GM23338 (cell line): ENCODE results near the gene LEP. TPM values are rescaled to one million over a fixed set of nuclear protein-coding genes. Genes with fewer than 3 reads are reported as not detected.

Experiments used
- ATAC-seq: fragments of 200-7000 bp; cut with Tn5 transposase; 3 replicates; pipeline ENCODE4 v1.9.1; 2020
- DNase-seq: peaks from one replicate; pipeline ENCODE4 v3.0.0-alpha.2; 2015; ENCODE audit warnings: low spot score
- H2AFZ ChIP-seq: fragments of 200-600 bp; sonication (generic); 2 replicates; pipeline ENCODE4 v1.8.0; 2016; ENCODE audit warnings: antibody characterized with exemption, mild to moderate bottlenecking, moderate library complexity
- H3F3A ChIP-seq: fragments of 200-600 bp; sonication (generic); replicated peaks from 2 replicates; pipeline ENCODE4 v1.8.0; 2017; ENCODE audit warnings: antibody characterized with exemption, mixed run types, low read depth
- H3K27ac ChIP-seq: fragments of 200-600 bp; sonication (generic); 2 replicates; pipeline ENCODE4 v1.6.1; 2016; ENCODE audit warnings: low read depth
- H3K27me3 ChIP-seq: fragments of 200-600 bp; sonication (generic); 2 replicates; pipeline ENCODE4 v1.8.0; 2016; ENCODE audit warnings: mild to moderate bottlenecking, mixed run types, moderate library complexity; ENCODE audit not compliant: insufficient read depth
- H3K36me3 ChIP-seq: fragments of 200-600 bp; sonication (generic); 2 replicates; pipeline ENCODE4 v1.8.0; 2016; ENCODE audit warnings: mild to moderate bottlenecking; ENCODE audit not compliant: insufficient read depth
- H3K4me1 ChIP-seq: fragments of 200-600 bp; sonication (generic); 2 replicates; pipeline ENCODE4 v1.8.0; 2016; ENCODE audit warnings: mild to moderate bottlenecking, moderate library complexity; ENCODE audit not compliant: insufficient read depth
- H3K4me2 ChIP-seq: fragments of 200-600 bp; sonication (generic); 2 replicates; pipeline ENCODE4 v1.7.1; 2017; ENCODE audit warnings: mixed run types
- H3K4me3 ChIP-seq: fragments of 200-600 bp; sonication (generic); 2 replicates; pipeline ENCODE4 v1.6.1; 2016; ENCODE audit warnings: mixed run types
- H3K79me2 ChIP-seq: fragments of 200-600 bp; sonication (generic); replicated peaks from 2 replicates; pipeline ENCODE4 v1.8.0; 2017; ENCODE audit warnings: mild to moderate bottlenecking; ENCODE audit not compliant: insufficient read depth
- H3K9me2 ChIP-seq: fragments of 200-600 bp; sonication (generic); 2 replicates; pipeline ENCODE4 v1.8.0; 2017; ENCODE audit not compliant: insufficient read depth
- H4K20me1 ChIP-seq: fragments of 200-600 bp; sonication (generic); replicated peaks from 2 replicates; pipeline ENCODE4 v1.8.0; 2017; ENCODE audit warnings: mild to moderate bottlenecking; ENCODE audit not compliant: insufficient read depth
- H3K27ac Mint-ChIP-seq: 2 replicates; pipeline ENCODE4 v1.8.0; 2020; ENCODE audit warnings: inconsistent platforms, mild to moderate bottlenecking, moderate library complexity, mixed read lengths
- H3K27me3 Mint-ChIP-seq: 3 replicates; pipeline ENCODE4 v1.8.0; 2022; ENCODE audit warnings: low read depth, mild to moderate bottlenecking, moderate library complexity, mixed read lengths, inconsistent platforms; ENCODE audit not compliant: insufficient read depth, poor library complexity
- H3K36me3 Mint-ChIP-seq: 3 replicates; pipeline ENCODE4 v1.8.0; 2021; ENCODE audit warnings: low read depth, mild to moderate bottlenecking, inconsistent platforms, moderate library complexity, mixed read lengths
- H3K4me1 Mint-ChIP-seq: 3 replicates; pipeline ENCODE4 v1.8.0; 2020; ENCODE audit warnings: mild to moderate bottlenecking, inconsistent platforms, mixed read lengths
- H3K4me3 Mint-ChIP-seq: 3 replicates; pipeline ENCODE4 v1.8.0; 2021; ENCODE audit warnings: moderate library complexity, mild to moderate bottlenecking, inconsistent platforms, mixed read lengths
- H3K9me3 Mint-ChIP-seq: 3 replicates; pipeline ENCODE4 v1.8.0; 2020; ENCODE audit warnings: moderate library complexity, mild to moderate bottlenecking, inconsistent platforms, mixed read lengths
- CREB1 ChIP-seq: fragments of 250-450 bp; sonication (Bioruptor Pico); IDR thresholded peaks from 2 replicates; pipeline ENCODE4 v1.5.0; 2020; ENCODE audit warnings: low read depth, mild to moderate bottlenecking, moderate library complexity
- ETS1 ChIP-seq: IDR thresholded peaks from 2 replicates; pipeline ENCODE4 v1.6.1; 2016; ENCODE audit warnings: antibody characterized with exemption
- EZH2 ChIP-seq: fragments of 200-600 bp; sonication (generic); IDR thresholded peaks from one replicate; pipeline ENCODE4 v1.8.0; 2017; ENCODE audit warnings: antibody characterized with exemption, mild to moderate bottlenecking, low read depth; ENCODE audit not compliant: unreplicated experiment
- EZH2phosphoT487 ChIP-seq: fragments of 200-600 bp; sonication (generic); IDR thresholded peaks from one replicate; pipeline ENCODE4 v1.8.1; 2018; ENCODE audit warnings: antibody characterized with exemption; ENCODE audit not compliant: unreplicated experiment
- JUNB ChIP-seq: IDR thresholded peaks from one replicate; pipeline ENCODE4 v1.6.1; 2016; ENCODE audit warnings: antibody characterized with exemption; ENCODE audit not compliant: unreplicated experiment
- NANOG ChIP-seq: IDR thresholded peaks from 2 replicates; pipeline ENCODE4 v1.6.1; 2016; ENCODE audit warnings: antibody characterized with exemption, borderline replicate concordance
- POLR2AphosphoS5 ChIP-seq: IDR thresholded peaks from 2 replicates; pipeline ENCODE4 v1.6.1; 2016; ENCODE audit warnings: antibody characterized with exemption, low read depth
- STAT1 ChIP-seq: IDR thresholded peaks from one replicate; pipeline ENCODE4 v1.6.1; 2016; ENCODE audit warnings: antibody characterized with exemption; ENCODE audit not compliant: unreplicated experiment
- ZNF114 ChIP-seq: fragments of 250-450 bp; sonication (Bioruptor Pico); IDR thresholded peaks from 2 replicates; pipeline ENCODE4 v1.5.0; 2020; ENCODE audit warnings: mild to moderate bottlenecking, moderate library complexity
- ZNF331 ChIP-seq: fragments of 250-450 bp; sonication (Bioruptor Pico); IDR thresholded peaks from 2 replicates; pipeline ENCODE4 v1.5.0; 2020; ENCODE audit warnings: low read depth, mild to moderate bottlenecking, moderate library complexity
- polyA plus RNA-seq: library from polyadenylated mRNA; unstranded; fragments of >200 nt; fragmentation: Nextera tagmentation; extraction: Ambion mirVana; gene quantifications from 2 replicates; pipeline ENCODE4 v1.2.1, GENCODE V29; 2016
- total RNA-seq: library from RNA; depleted of rRNA; stranded (reverse); fragments of >200 nt; shearing (Covaris generic); gene quantifications from 2 replicates; pipeline ENCODE4 v1.2.3, GENCODE V29; 2014
- TF ChIP-seq, protein P1 (sequence below): fragments of 250-450 bp; sonication (Bioruptor Pico); IDR thresholded peaks from 2 replicates; pipeline ENCODE4 v1.5.0; 2020; ENCODE audit warnings: mild to moderate bottlenecking, moderate library complexity
- TF ChIP-seq, protein P2 (sequence below), 2 experiments: fragments of 200-600 bp in 1 of 2; sonication (generic) in 1 of 2; conservative IDR thresholded peaks; 2 replicates each; pipeline versions ENCODE4 v1.5.1 to v1.6.1; 2016 to 2017; ENCODE audit warnings: antibody characterized with exemption in 2 of 2, low read depth in 2 of 2, mild to moderate bottlenecking in 2 of 2, moderate library complexity in 1 of 2

LEP gene
- total and polyA plus RNA-seq, 2 experiments from 2014 or later, result not detected

- H2AFZ ChIP-seq, result no peak overlapping the region
- no peak overlapping the region for H3K4me3 ChIP-seq
- TF ChIP-seq POLR2AphosphoS5, result no peak
- no peak for TF ChIP-seq ETS1
- ATAC-seq (no peak), DNase-seq (no peak)
- H4K20me1 ChIP-seq, result peaks cover 5% of the 10 kb centered on the region
- Mint-ChIP-seq H3K27me3 (peaks cover 9% of the 10 kb centered on the region), H3K27ac (no peak overlapping the region), H3K9me3 (no peaks in the 10 kb centered on the region), H3K36me3 (peaks cover 39% of the 10 kb centered on the region), H3K4me1 (peaks cover 23% of the 10 kb centered on the region), H3K4me3 (no peak overlapping the region)
- H3K36me3 ChIP-seq, result peaks cover 8% of the 10 kb centered on the region
- 0 out of 2 replicates have a peak, but pooled peaks cover 4% of the 10 kb centered on the region for H3F3A ChIP-seq
- no peak overlapping the region for H3K4me2 ChIP-seq
- no peak overlapping the region for H3K27ac ChIP-seq
- H3K27me3 ChIP-seq, result no peaks in the 10 kb centered on the region
- no peaks in the 10 kb centered on the region for H3K79me2 ChIP-seq
- H3K9me2 ChIP-seq, result 0 out of 2 replicates have a peak, but pooled peaks cover 2% of the 10 kb centered on the region
- peaks cover 18% of the 10 kb centered on the region for H3K4me1 ChIP-seq
Observed at GRCh38 chr7:128304212-128304611, 63.1 kb downstream of the LEP start.

DNA sequence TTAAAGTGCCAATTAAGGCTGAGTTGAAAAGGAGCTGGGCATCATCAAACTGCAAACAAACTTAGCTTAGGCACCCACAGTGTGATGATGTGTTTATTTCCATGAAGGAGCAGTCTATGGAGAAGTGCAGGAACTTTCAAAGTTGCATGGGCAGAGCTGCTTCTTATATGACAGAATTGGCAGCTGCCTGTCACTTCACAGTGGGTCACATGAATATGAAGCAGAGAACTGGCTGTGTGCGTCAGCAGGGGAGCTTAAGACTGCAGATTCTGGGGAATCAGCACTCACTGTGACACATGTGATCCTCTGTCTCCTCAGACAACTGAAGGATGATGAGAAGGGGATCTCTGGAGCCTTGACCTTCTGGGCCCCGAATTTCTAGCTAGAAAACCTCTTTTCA is 66.0 kb downstream of the LEP start:
- H3K79me2 ChIP-seq, result no peaks in the 10 kb centered on the region
- H3F3A ChIP-seq, result 0 out of 2 replicates have a peak, but pooled peaks cover 3% of the 10 kb centered on the region
- H3K27ac ChIP-seq, result no peak overlapping the region
- H2AFZ ChIP-seq, result no peak overlapping the region
- no peak for ATAC-seq
- peaks cover 7% of the 10 kb centered on the region for H4K20me1 ChIP-seq
- H3K9me3 Mint-ChIP-seq, result no peaks in the 10 kb centered on the region
- H3K4me1 Mint-ChIP-seq, result no peaks in the 10 kb centered on the region
- no peak overlapping the region for H3K27ac Mint-ChIP-seq
- no peaks in the 10 kb centered on the region for H3K4me1 ChIP-seq
- no peaks in the 10 kb centered on the region for H3K27me3 ChIP-seq
- H3K4me3 ChIP-seq, result no peak overlapping the region
- peaks cover under 1% of the 10 kb centered on the region for H3K27me3 Mint-ChIP-seq
- no peak for DNase-seq
- H3K36me3 Mint-ChIP-seq, result peaks cover 66% of the 10 kb centered on the region
- no peaks in the 10 kb centered on the region for H3K9me2 ChIP-seq
- no peak overlapping the region for H3K4me2 ChIP-seq
- H3K36me3 ChIP-seq, result peaks cover 16% of the 10 kb centered on the region
- H3K4me3 Mint-ChIP-seq, result no peak overlapping the region
- TF ChIP-seq POLR2AphosphoS5 (no peak), EZH2 (no peak), CREB1 (CRISPR knock-in tag) (no peak), EZH2phosphoT487 (no peak), ETS1 (no peak), ZNF114 (no peak), NANOG (no peak), STAT1 (no peak), ZNF331 (CRISPR knock-in tag) (no peak), JUNB (no peak)
- TF ChIP-seq, protein P1, sequence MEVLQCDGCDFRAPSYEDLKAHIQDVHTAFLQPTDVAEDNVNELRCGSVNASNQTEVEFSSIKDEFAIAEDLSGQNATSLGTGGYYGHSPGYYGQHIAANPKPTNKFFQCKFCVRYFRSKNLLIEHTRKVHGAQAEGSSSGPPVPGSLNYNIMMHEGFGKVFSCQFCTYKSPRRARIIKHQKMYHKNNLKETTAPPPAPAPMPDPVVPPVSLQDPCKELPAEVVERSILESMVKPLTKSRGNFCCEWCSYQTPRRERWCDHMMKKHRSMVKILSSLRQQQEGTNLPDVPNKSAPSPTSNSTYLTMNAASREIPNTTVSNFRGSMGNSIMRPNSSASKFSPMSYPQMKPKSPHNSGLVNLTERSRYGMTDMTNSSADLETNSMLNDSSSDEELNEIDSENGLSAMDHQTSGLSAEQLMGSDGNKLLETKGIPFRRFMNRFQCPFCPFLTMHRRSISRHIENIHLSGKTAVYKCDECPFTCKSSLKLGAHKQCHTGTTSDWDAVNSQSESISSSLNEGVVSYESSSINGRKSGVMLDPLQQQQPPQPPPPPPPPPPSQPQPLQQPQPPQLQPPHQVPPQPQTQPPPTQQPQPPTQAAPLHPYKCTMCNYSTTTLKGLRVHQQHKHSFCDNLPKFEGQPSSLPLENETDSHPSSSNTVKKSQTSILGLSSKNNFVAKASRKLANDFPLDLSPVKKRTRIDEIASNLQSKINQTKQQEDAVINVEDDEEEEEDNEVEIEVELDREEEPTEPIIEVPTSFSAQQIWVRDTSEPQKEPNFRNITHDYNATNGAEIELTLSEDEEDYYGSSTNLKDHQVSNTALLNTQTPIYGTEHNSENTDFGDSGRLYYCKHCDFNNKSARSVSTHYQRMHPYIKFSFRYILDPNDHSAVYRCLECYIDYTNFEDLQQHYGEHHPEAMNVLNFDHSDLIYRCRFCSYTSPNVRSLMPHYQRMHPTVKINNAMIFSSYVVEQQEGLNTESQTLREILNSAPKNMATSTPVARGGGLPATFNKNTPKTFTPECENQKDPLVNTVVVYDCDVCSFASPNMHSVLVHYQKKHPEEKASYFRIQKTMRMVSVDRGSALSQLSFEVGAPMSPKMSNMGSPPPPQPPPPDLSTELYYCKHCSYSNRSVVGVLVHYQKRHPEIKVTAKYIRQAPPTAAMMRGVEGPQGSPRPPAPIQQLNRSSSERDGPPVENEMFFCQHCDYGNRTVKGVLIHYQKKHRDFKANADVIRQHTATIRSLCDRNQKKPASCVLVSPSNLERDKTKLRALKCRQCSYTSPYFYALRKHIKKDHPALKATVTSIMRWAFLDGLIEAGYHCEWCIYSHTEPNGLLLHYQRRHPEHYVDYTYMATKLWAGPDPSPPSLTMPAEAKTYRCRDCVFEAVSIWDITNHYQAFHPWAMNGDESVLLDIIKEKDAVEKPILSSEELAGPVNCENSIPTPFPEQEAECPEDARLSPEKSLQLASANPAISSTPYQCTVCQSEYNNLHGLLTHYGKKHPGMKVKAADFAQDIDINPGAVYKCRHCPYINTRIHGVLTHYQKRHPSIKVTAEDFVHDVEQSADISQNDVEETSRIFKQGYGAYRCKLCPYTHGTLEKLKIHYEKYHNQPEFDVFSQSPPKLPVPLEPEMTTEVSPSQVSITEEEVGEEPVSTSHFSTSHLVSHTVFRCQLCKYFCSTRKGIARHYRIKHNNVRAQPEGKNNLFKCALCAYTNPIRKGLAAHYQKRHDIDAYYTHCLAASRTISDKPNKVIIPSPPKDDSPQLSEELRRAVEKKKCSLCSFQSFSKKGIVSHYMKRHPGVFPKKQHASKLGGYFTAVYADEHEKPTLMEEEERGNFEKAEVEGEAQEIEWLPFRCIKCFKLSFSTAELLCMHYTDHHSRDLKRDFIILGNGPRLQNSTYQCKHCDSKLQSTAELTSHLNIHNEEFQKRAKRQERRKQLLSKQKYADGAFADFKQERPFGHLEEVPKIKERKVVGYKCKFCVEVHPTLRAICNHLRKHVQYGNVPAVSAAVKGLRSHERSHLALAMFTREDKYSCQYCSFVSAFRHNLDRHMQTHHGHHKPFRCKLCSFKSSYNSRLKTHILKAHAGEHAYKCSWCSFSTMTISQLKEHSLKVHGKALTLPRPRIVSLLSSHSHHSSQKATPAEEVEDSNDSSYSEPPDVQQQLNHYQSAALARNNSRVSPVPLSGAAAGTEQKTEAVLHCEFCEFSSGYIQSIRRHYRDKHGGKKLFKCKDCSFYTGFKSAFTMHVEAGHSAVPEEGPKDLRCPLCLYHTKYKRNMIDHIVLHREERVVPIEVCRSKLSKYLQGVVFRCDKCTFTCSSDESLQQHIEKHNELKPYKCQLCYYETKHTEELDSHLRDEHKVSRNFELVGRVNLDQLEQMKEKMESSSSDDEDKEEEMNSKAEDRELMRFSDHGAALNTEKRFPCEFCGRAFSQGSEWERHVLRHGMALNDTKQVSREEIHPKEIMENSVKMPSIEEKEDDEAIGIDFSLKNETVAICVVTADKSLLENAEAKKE (CRISPR knock-in tag), result no peak
- TF ChIP-seq, protein P2, sequence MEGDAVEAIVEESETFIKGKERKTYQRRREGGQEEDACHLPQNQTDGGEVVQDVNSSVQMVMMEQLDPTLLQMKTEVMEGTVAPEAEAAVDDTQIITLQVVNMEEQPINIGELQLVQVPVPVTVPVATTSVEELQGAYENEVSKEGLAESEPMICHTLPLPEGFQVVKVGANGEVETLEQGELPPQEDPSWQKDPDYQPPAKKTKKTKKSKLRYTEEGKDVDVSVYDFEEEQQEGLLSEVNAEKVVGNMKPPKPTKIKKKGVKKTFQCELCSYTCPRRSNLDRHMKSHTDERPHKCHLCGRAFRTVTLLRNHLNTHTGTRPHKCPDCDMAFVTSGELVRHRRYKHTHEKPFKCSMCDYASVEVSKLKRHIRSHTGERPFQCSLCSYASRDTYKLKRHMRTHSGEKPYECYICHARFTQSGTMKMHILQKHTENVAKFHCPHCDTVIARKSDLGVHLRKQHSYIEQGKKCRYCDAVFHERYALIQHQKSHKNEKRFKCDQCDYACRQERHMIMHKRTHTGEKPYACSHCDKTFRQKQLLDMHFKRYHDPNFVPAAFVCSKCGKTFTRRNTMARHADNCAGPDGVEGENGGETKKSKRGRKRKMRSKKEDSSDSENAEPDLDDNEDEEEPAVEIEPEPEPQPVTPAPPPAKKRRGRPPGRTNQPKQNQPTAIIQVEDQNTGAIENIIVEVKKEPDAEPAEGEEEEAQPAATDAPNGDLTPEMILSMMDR (conservative IDR thresholded peaks at IDR 0.05; ENCODE audit: low read depth in 2 of 2), result no peak
